Neural cell (in vitro differentiated cells): ENCODE results near the gene SASH3.

ENCODE experiments used
- CTCF ChIP-seq: fragments of 450-650 bp; IDR thresholded peaks from 2 replicates; pipeline ENCODE4 v1.5.1; 2014; ENCODE audit warnings: antibody characterized with exemption, mild to moderate bottlenecking, moderate library complexity; ENCODE audit not compliant: poor library complexity, severe bottlenecking
- EZH2 ChIP-seq: fragments of 200-600, 300-800 bp; shearing (Covaris generic), sonication (generic); IDR thresholded peaks from 2 replicates; pipeline ENCODE4 v1.6.1; 2014; ENCODE audit warnings: antibody characterized with exemption, low read length, borderline replicate concordance, mild to moderate bottlenecking; ENCODE audit not compliant: insufficient read depth, poor library complexity, severe bottlenecking
- POLR2AphosphoS5 ChIP-seq: IDR thresholded peaks from 2 replicates; pipeline ENCODE4 v1.6.1; 2012

DNA sequence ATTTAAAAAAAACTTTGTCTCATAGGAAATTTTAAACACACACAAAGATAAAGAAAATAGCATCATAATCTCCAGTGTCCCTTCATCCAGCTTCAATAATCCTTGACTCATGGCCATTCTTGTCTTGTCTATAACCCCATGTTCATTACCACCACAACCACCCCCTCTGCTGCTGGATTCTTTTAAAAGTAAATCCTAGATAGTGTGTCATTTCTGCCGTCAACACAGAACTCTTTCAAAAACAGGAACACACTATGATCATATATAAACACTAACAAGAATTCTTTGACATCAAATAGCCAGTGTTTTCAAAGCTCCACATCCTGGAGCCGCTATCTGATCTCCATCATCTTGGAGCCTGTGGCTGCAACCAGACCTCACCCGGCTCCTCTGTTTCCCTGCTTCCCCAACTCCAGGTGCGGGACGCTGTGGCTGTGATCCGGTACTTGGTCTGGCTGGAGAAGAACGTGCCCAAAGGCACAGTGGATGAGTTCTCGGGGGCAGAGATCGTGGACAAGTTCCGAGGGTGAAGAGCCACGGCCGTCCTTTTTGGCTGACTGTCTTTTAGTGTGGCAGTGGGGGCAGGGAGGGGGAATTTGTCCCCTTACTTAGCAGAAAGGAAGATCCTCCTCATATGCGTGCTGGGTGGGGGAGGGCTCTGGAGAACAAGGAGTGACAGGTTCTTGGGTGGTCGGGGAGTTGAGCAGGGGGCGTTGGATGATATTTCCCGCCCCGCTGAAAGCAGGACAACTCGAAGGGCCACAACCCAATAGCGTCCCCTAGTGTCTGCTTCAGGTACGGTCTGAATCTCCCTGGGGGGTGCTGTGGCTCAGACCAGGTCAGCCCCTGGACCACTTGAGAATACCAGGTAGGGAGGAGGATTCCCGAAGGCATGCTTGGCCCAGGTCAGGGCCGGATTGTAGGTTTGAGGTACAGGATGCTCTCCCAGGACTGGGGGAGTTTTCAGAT, 25.4 kb upstream of the SASH3 start:
- TF ChIP-seq CTCF (no peak), POLR2AphosphoS5 (no peak), EZH2 (no peak)
